Activated CD4-positive, alpha-beta T cell treated with anti-CD3 and anti-CD28 coated beads, Interleukin-2, amount 10 ng/mL, durations not matched to agents 24 days and 14 days (primary cell): ENCODE results near the gene C16orf87. TPM values are rescaled to one million over a fixed set of nuclear protein-coding genes. Genes with fewer than 3 reads are reported as not detected.
"Not testable (repeated sequence)": the region's sequence is repeated elsewhere in the genome, so short reads cannot be mapped to it uniquely, and the experiment has no call there.

Source experiments
- DNase-seq: peaks from one replicate; pipeline ENCODE4 v3.0.0; 2022
- H3K27ac Mint-ChIP-seq: one replicate; pipeline ENCODE4 v1.8.0; 2022; ENCODE audit warnings: mild to moderate bottlenecking, mixed read lengths
- H3K27me3 Mint-ChIP-seq: one replicate; pipeline ENCODE4 v1.8.0; 2022; ENCODE audit warnings: mixed read lengths
- H3K36me3 Mint-ChIP-seq: one replicate; pipeline ENCODE4 v1.8.0; 2022; ENCODE audit warnings: low read depth, mild to moderate bottlenecking, mixed read lengths
- H3K4me1 Mint-ChIP-seq: one replicate; pipeline ENCODE4 v1.8.0; 2021; ENCODE audit warnings: mixed read lengths
- H3K4me3 Mint-ChIP-seq: one replicate; pipeline ENCODE4 v1.8.0; 2022; ENCODE audit warnings: mild to moderate bottlenecking, moderate library complexity, mixed read lengths
- H3K9me3 Mint-ChIP-seq: one replicate; pipeline ENCODE4 v1.8.0; 2021; ENCODE audit warnings: mixed read lengths
- intact Hi-C: fragments of 100-400 bp; cut with micrococcal nuclease; formaldehyde crosslinking; loops from one replicate; pipeline ENCODE4 v1.15.1; 2023
- total RNA-seq: library from RNA; stranded (reverse); gene quantifications from 2 replicates; pipeline ENCODE4 v1.2.3, GENCODE V29; 2022

Gene C16orf87
- total RNA-seq = 32.0 and 32.7 TPM in 2 replicates

GRCh38 chr16:46830902-46831647 is at the start of gene C16orf87:
C16orf87 (minus strand) TSS chr16:46831180; CDS start chr16:46831149, 31 bp downstream.
- intact Hi-C loops = loop anchor here (1.0 to 5.0 kb wide), 5 partner anchors 9 to 281 kb away; partner anchors contain the start of genes GPT2, ORC6 and VPS35

GRCh38 chr16:46875243-46875642 is 44.3 kb upstream of the C16orf87 start:
- Mint-ChIP-seq H3K4me3 (no peak overlapping the region), H3K9me3 (no peaks in the 10 kb centered on the region), H3K4me1 (no peaks in the 10 kb centered on the region), H3K27me3 (peaks cover 11% of the 10 kb centered on the region), H3K27ac (no peak overlapping the region), H3K36me3 (no peaks in the 10 kb centered on the region)
- DNase-seq = no peak
- intact Hi-C loops = no loop called here

More at GRCh38 chr16:46830902-46831647, at the start of gene C16orf87:
- peak; percentile 98 for DNase-seq
- H3K4me1 Mint-ChIP-seq = peaks cover 30% of the 10 kb centered on the region
- peaks cover 17% of the 10 kb centered on the region for H3K27me3 Mint-ChIP-seq
- peaks cover 13% of the 10 kb centered on the region for H3K36me3 Mint-ChIP-seq
- H3K9me3 Mint-ChIP-seq = no peaks in the 10 kb centered on the region
- H3K27ac Mint-ChIP-seq = peak within 1 kb of the TSS; percentile 99
- peak within 1 kb of the TSS; percentile 95 for H3K4me3 Mint-ChIP-seq

GRCh38 chr16:46873201-46873600 is 42.2 kb upstream of the C16orf87 start:
- peaks cover 7% of the 10 kb centered on the region for H3K27me3 Mint-ChIP-seq
- no peak overlapping the region for H3K4me3 Mint-ChIP-seq
- no peak for DNase-seq
- H3K9me3 Mint-ChIP-seq = peaks cover 4% of the 10 kb centered on the region
- H3K36me3 Mint-ChIP-seq = no peaks in the 10 kb centered on the region
- no peak overlapping the region for H3K27ac Mint-ChIP-seq
- intact Hi-C loops = no loop called here
- no peaks in the 10 kb centered on the region for H3K4me1 Mint-ChIP-seq

- Mint-ChIP-seq H3K36me3 (peaks cover 1% of the 10 kb centered on the region), H3K4me3 (no peak overlapping the region), H3K9me3 (peaks cover 12% of the 10 kb centered on the region), H3K27me3 (peaks cover 7% of the 10 kb centered on the region), H3K27ac (no peak overlapping the region), H3K4me1 (peaks cover 2% of the 10 kb centered on the region)
- intact Hi-C loops = no loop called here
- no peak for DNase-seq
Measured at GRCh38 chr16:46871597-46871996, 40.6 kb upstream of the C16orf87 start.

- H3K36me3 Mint-ChIP-seq, DNase-seq, H3K27me3 Mint-ChIP-seq, H3K27ac Mint-ChIP-seq, H3K4me3 Mint-ChIP-seq, intact Hi-C loops: not testable (repeated sequence)
- H3K4me1 Mint-ChIP-seq = peaks cover 10% of the 10 kb centered on the region
- H3K9me3 Mint-ChIP-seq = peaks cover 12% of the 10 kb centered on the region
Measured at GRCh38 chr16:46868891-46869290, 37.9 kb upstream of the C16orf87 start.

- H3K4me3 Mint-ChIP-seq, H3K27ac Mint-ChIP-seq, H3K36me3 Mint-ChIP-seq, H3K27me3 Mint-ChIP-seq, intact Hi-C loops, DNase-seq: not testable (repeated sequence)
- H3K9me3 Mint-ChIP-seq = peaks cover 15% of the 10 kb centered on the region
- peaks cover 20% of the 10 kb centered on the region for H3K4me1 Mint-ChIP-seq
Measured at GRCh38 chr16:46867486-46867885, 36.5 kb upstream of the C16orf87 start.

- H3K27me3 Mint-ChIP-seq = peaks cover 4% of the 10 kb centered on the region
- peaks cover 8% of the 10 kb centered on the region for H3K36me3 Mint-ChIP-seq
- DNase-seq = no peak
- peaks cover 25% of the 10 kb centered on the region for H3K4me1 Mint-ChIP-seq
- H3K27ac Mint-ChIP-seq = no peak overlapping the region
- peaks cover 16% of the 10 kb centered on the region for H3K9me3 Mint-ChIP-seq
- intact Hi-C loops = no loop called here
- H3K4me3 Mint-ChIP-seq = no peak overlapping the region
Measured at GRCh38 chr16:46866286-46866685, 35.3 kb upstream of the C16orf87 start.

GRCh38 chr16:46862555-46863447 is 31.8 kb upstream of the C16orf87 start:
- peak overlapping the region; percentile 45 for H3K27ac Mint-ChIP-seq

GRCh38 chr16:46859719-46860152 is 28.8 kb upstream of the C16orf87 start:
- no peak for DNase-seq
- peaks cover 4% of the 10 kb centered on the region for H3K9me3 Mint-ChIP-seq
- intact Hi-C loops = no loop called here
- no peak overlapping the region for H3K4me3 Mint-ChIP-seq
- H3K4me1 Mint-ChIP-seq = peaks cover 37% of the 10 kb centered on the region
- H3K36me3 Mint-ChIP-seq = peaks cover 6% of the 10 kb centered on the region
- no peak overlapping the region for H3K27ac Mint-ChIP-seq
- H3K27me3 Mint-ChIP-seq = no peaks in the 10 kb centered on the region

More at GRCh38 chr16:46862555-46863447, 31.8 kb upstream of the C16orf87 start:
- H3K9me3 Mint-ChIP-seq = peaks cover 11% of the 10 kb centered on the region
- intact Hi-C loops = loop anchor here (2.0 kb wide), 1 partner anchor 22 kb away; the partner anchor contains the start of gene GPT2
- no peak for DNase-seq
- no peaks in the 10 kb centered on the region for H3K27me3 Mint-ChIP-seq
- peaks cover 8% of the 10 kb centered on the region for H3K36me3 Mint-ChIP-seq
- no peak overlapping the region for H3K4me3 Mint-ChIP-seq
- H3K4me1 Mint-ChIP-seq = peaks cover 37% of the 10 kb centered on the region

- intact Hi-C loops = no loop called here
- Mint-ChIP-seq H3K27me3 (peaks cover under 1% of the 10 kb centered on the region), H3K4me1 (peaks cover 24% of the 10 kb centered on the region), H3K4me3 (no peak overlapping the region), H3K9me3 (peaks cover 4% of the 10 kb centered on the region), H3K36me3 (peaks cover 6% of the 10 kb centered on the region), H3K27ac (no peak overlapping the region)
- DNase-seq = no peak
Measured at GRCh38 chr16:46858151-46858550, 27.2 kb upstream of the C16orf87 start.

- peaks cover 19% of the 10 kb centered on the region for H3K4me1 Mint-ChIP-seq
- peak; percentile 63 for DNase-seq
- peaks cover under 1% of the 10 kb centered on the region for H3K9me3 Mint-ChIP-seq
- H3K27ac Mint-ChIP-seq = no peak overlapping the region
- H3K27me3 Mint-ChIP-seq = peaks cover 3% of the 10 kb centered on the region
- peaks cover 3% of the 10 kb centered on the region for H3K36me3 Mint-ChIP-seq
- intact Hi-C loops = no loop called here
- no peak overlapping the region for H3K4me3 Mint-ChIP-seq
Measured at GRCh38 chr16:46857368-46857945, 26.5 kb upstream of the C16orf87 start.

- H3K4me1 Mint-ChIP-seq = peaks cover 9% of the 10 kb centered on the region
- no peaks in the 10 kb centered on the region for H3K36me3 Mint-ChIP-seq
- H3K4me3 Mint-ChIP-seq = no peak overlapping the region
- no peak for DNase-seq
- no peak overlapping the region for H3K27ac Mint-ChIP-seq
- intact Hi-C loops = no loop called here
- H3K27me3 Mint-ChIP-seq = peaks cover 3% of the 10 kb centered on the region
- H3K9me3 Mint-ChIP-seq = no peaks in the 10 kb centered on the region
Measured at GRCh38 chr16:46855389-46855788, 24.4 kb upstream of the C16orf87 start.

GRCh38 chr16:46854846-46855245 is 23.9 kb upstream of the C16orf87 start:
- peaks cover 4% of the 10 kb centered on the region for H3K4me1 Mint-ChIP-seq
- intact Hi-C loops = loop anchor here (1.0 to 5.0 kb wide), 3 partner anchors 54 to 1307 kb away; no protein-coding TSS in a partner anchor
- no peaks in the 10 kb centered on the region for H3K9me3 Mint-ChIP-seq
- H3K4me3 Mint-ChIP-seq = no peak overlapping the region
- H3K27ac Mint-ChIP-seq = no peak overlapping the region
- H3K27me3 Mint-ChIP-seq = peaks cover 3% of the 10 kb centered on the region
- DNase-seq = no peak
- no peaks in the 10 kb centered on the region for H3K36me3 Mint-ChIP-seq
